HG03558 (cell line): ENCODE measurements around the gene ARG2.
"Not testable (repeated sequence)": the region's sequence is repeated elsewhere in the genome, so short reads cannot be mapped to it uniquely, and the experiment has no call there.

Experiments
- ATAC-seq: cut with Tn5 transposase; IDR thresholded peaks from one replicate; pipeline ENCODE4 v1.9.1; 2021; ENCODE audit warnings: moderate number of reproducible peaks; ENCODE audit not compliant: unreplicated experiment; ENCODE audit errors: extremely low read depth

ARG2 gene

GRCh38 chr14:67583711-67584644 is 35.7 kb upstream of the ARG2 start:
- no peak for ATAC-seq

GRCh38 chr14:67584978-67585377 is 34.7 kb upstream of the ARG2 start:
- no peak for ATAC-seq

- no peak for ATAC-seq
Measured at GRCh38 chr14:67586369-67586768, 33.4 kb upstream of the ARG2 start.

- no peak for ATAC-seq
Measured at GRCh38 chr14:67589204-67589770, 30.4 kb upstream of the ARG2 start.

GRCh38 chr14:67593650-67594049 is 26.1 kb upstream of the ARG2 start:
- ATAC-seq = not testable (repeated sequence)

GRCh38 chr14:67595392-67595791 is 24.3 kb upstream of the ARG2 start:
- ATAC-seq = no peak

- peak; percentile 73 for ATAC-seq
Measured at GRCh38 chr14:67599698-67600561, 19.8 kb upstream of the ARG2 start, which contains the start of gene PIGH. Gene PIGH (minus strand): TSS chr14:67600268. CDS start chr14:67600203, 65 bp downstream.

GRCh38 chr14:67600562-67600974 is 19.2 kb upstream of the ARG2 start:
- ATAC-seq = not testable (repeated sequence)

- ATAC-seq = no peak
Measured at GRCh38 chr14:67602076-67602475, 17.6 kb upstream of the ARG2 start.

- peak; percentile 34 for ATAC-seq
Measured at GRCh38 chr14:67602995-67603545, 16.6 kb upstream of the ARG2 start.

- no peak for ATAC-seq
Measured at GRCh38 chr14:67607646-67608045, 12.1 kb upstream of the ARG2 start.

- ATAC-seq = no peak
Measured at GRCh38 chr14:67609642-67610310, 9.9 kb upstream of the ARG2 start.

GRCh38 chr14:67610491-67610890 is 9.2 kb upstream of the ARG2 start:
- no peak for ATAC-seq

GRCh38 chr14:67618617-67619063 is 1.1 kb upstream of the ARG2 start:
- no peak for ATAC-seq

GRCh38 chr14:67620217-67620785 is 581 bp downstream of the ARG2 start:
- ATAC-seq = no peak

GRCh38 chr14:67622675-67623074 is 3.0 kb downstream of the ARG2 start:
- no peak for ATAC-seq

- ATAC-seq = no peak
Measured at GRCh38 chr14:67623114-67623513, 3.4 kb downstream of the ARG2 start.

GRCh38 chr14:67626131-67626530 is 6.4 kb downstream of the ARG2 start:
- ATAC-seq = not testable (repeated sequence)

- ATAC-seq = no peak
Measured at GRCh38 chr14:67627519-67627918, 7.8 kb downstream of the ARG2 start.
